ENCODE measurements around the gene ADAM8. TPM values are rescaled to one million over a fixed set of nuclear protein-coding genes. Genes with fewer than 3 reads are reported as not detected.

ADAM8 gene
- total RNA-seq, 1 donor from 2014 or later = 6.2 TPM

- TF ChIP-seq CTCF (conservative IDR thresholded peaks at IDR 0.05) = no peak
Measured at GRCh38 chr10:133219782-133220181, 56.9 kb downstream of the ADAM8 start.

GRCh38 chr10:133218891-133219290, 57.8 kb downstream of the ADAM8 start:
- no peak overlapping the region for H3K4me3 Mint-ChIP-seq
- no peaks in the 10 kb centered on the region for H3K9me3 Mint-ChIP-seq
- H3K27ac Mint-ChIP-seq = no peak overlapping the region
- no peaks in the 10 kb centered on the region for H3K36me3 Mint-ChIP-seq
- no peak for DNase-seq (ENCODE audit: extremely low spot score, unreplicated experiment)
- H3K27me3 Mint-ChIP-seq = peaks cover 32% of the 10 kb centered on the region
- H3K4me1 Mint-ChIP-seq (ENCODE audit: unreplicated experiment) = no peaks in the 10 kb centered on the region
- TF ChIP-seq CTCF (conservative IDR thresholded peaks at IDR 0.05) = no peak

More at GRCh38 chr10:133219782-133220181, 56.9 kb downstream of the ADAM8 start:
- Mint-ChIP-seq H3K27me3 (peaks cover 39% of the 10 kb centered on the region), H3K27ac (no peak overlapping the region), H3K36me3 (no peaks in the 10 kb centered on the region), H3K4me3 (no peak overlapping the region), H3K4me1 (ENCODE audit: unreplicated experiment) (no peaks in the 10 kb centered on the region), H3K9me3 (no peaks in the 10 kb centered on the region)
- DNase-seq (ENCODE audit: extremely low spot score, unreplicated experiment) = no peak

- no peak for TF ChIP-seq CTCF (conservative IDR thresholded peaks at IDR 0.05)
- Mint-ChIP-seq H3K27me3 (peaks cover 30% of the 10 kb centered on the region), H3K4me1 (ENCODE audit: unreplicated experiment) (no peaks in the 10 kb centered on the region), H3K27ac (no peak overlapping the region), H3K4me3 (no peak overlapping the region), H3K36me3 (no peaks in the 10 kb centered on the region), H3K9me3 (no peaks in the 10 kb centered on the region)
- DNase-seq (ENCODE audit: extremely low spot score, unreplicated experiment) = no peak
Measured at GRCh38 chr10:133217800-133218589, 58.7 kb downstream of the ADAM8 start.

GRCh38 chr10:133216776-133217175, 59.9 kb downstream of the ADAM8 start:
- Mint-ChIP-seq H3K27me3 (peaks cover 29% of the 10 kb centered on the region), H3K27ac (no peak overlapping the region), H3K4me1 (ENCODE audit: unreplicated experiment) (no peaks in the 10 kb centered on the region), H3K9me3 (no peaks in the 10 kb centered on the region), H3K4me3 (no peak overlapping the region), H3K36me3 (no peaks in the 10 kb centered on the region)
- DNase-seq (ENCODE audit: extremely low spot score, unreplicated experiment) = no peak
- no peak for TF ChIP-seq CTCF (conservative IDR thresholded peaks at IDR 0.05)

GRCh38 chr10:133215586-133215985, 61.1 kb downstream of the ADAM8 start:
- H3K27ac Mint-ChIP-seq = no peak overlapping the region
- H3K4me1 Mint-ChIP-seq (ENCODE audit: unreplicated experiment) = no peaks in the 10 kb centered on the region
- H3K4me3 Mint-ChIP-seq = no peak overlapping the region
- no peak for DNase-seq (ENCODE audit: extremely low spot score, unreplicated experiment)
- TF ChIP-seq CTCF (conservative IDR thresholded peaks at IDR 0.05) = no peak
- H3K36me3 Mint-ChIP-seq = no peaks in the 10 kb centered on the region
- no peaks in the 10 kb centered on the region for H3K9me3 Mint-ChIP-seq
- peaks cover 18% of the 10 kb centered on the region for H3K27me3 Mint-ChIP-seq
